Activated T-cell treated with anti-CD3 and anti-CD28 coated beads for 24 hours (primary cell): ENCODE results near the gene PRKAR1B.
A peak's percentile ranks its signal among the peaks of the same experiment; 100 is the strongest.
"Not testable (repeated sequence)": the region's sequence is repeated elsewhere in the genome, so short reads cannot be mapped to it uniquely, and the experiment has no call there.

Experiments used
- DNase-seq: peaks from one replicate; pipeline ENCODE4 v3.0.0-alpha.2; 2020; ENCODE audit warnings: low read depth

PRKAR1B gene

GRCh38 chr7:620885-621284 lies 106.2 kb downstream of the PRKAR1B start:
- DNase-seq, result no peak

GRCh38 chr7:620056-620455 lies 107.0 kb downstream of the PRKAR1B start:
- DNase-seq, result no peak

GRCh38 chr7:619368-619840 lies 107.7 kb downstream of the PRKAR1B start:
- DNase-seq, result no peak

GRCh38 chr7:618539-619367 lies 108.3 kb downstream of the PRKAR1B start:
- DNase-seq, result no peak

GRCh38 chr7:617614-618538 lies 109.2 kb downstream of the PRKAR1B start:
- no peak for DNase-seq

GRCh38 chr7:613442-614140 lies 113.5 kb downstream of the PRKAR1B start:
- no peak for DNase-seq

GRCh38 chr7:611837-612236 lies 115.2 kb downstream of the PRKAR1B start:
- not testable (repeated sequence) for DNase-seq

- DNase-seq, result no peak
Observed at GRCh38 chr7:611281-611810, 115.7 kb downstream of the PRKAR1B start.

GRCh38 chr7:610531-611280 lies 116.4 kb downstream of the PRKAR1B start:
- DNase-seq, result no peak

GRCh38 chr7:610141-610530 lies 116.9 kb downstream of the PRKAR1B start:
- DNase-seq, result no peak

GRCh38 chr7:609365-609764 lies 117.7 kb downstream of the PRKAR1B start:
- DNase-seq, result no peak

GRCh38 chr7:608954-609353 lies 118.1 kb downstream of the PRKAR1B start:
- DNase-seq, result no peak

- no peak for DNase-seq
Observed at GRCh38 chr7:608361-608760, 118.7 kb downstream of the PRKAR1B start.

- no peak for DNase-seq
Observed at GRCh38 chr7:607938-608337, 119.1 kb downstream of the PRKAR1B start.

GRCh38 chr7:605661-606450 lies 121.2 kb downstream of the PRKAR1B start:
- no peak for DNase-seq

- no peak for DNase-seq
Observed at GRCh38 chr7:604884-605531, 122.1 kb downstream of the PRKAR1B start.

- peak; percentile 92 for DNase-seq
Observed at GRCh38 chr7:604001-604883, 122.8 kb downstream of the PRKAR1B start.

- no peak for DNase-seq
Observed at GRCh38 chr7:603152-603951, 123.7 kb downstream of the PRKAR1B start.
